ENCODE data around the gene EME2.

The EME2 gene

GRCh38 chr16:1773703-1774447 lies 1.3 kb downstream of the EME2 start:
- TF ChIP-seq ZC3H10 (CRISPR knock-in tag; IDR thresholded peaks at IDR 0.05): no peak
- peak; percentile 66; the same call in 1 of the 2 replicates for TF ChIP-seq ZNF70 (CRISPR knock-in tag; IDR thresholded peaks at IDR 0.05)
- peak; percentile 11 for ATAC-seq

- TF ChIP-seq CSDC2 (CRISPR knock-in tag; IDR thresholded peaks at IDR 0.05): no peak
- no peak for ATAC-seq
Measured at GRCh38 chr16:1774448-1774780, 1.8 kb downstream of the EME2 start.

GRCh38 chr16:1775006-1775845 lies 2.6 kb downstream of the EME2 start:
- no peak for TF ChIP-seq SNAI2 (CRISPR knock-in tag; IDR thresholded peaks at IDR 0.05)
- TF ChIP-seq TCF4 (CRISPR knock-in tag; IDR thresholded peaks at IDR 0.05; ENCODE audit: borderline replicate concordance): no peak
- no peak for TF ChIP-seq ISL1 (CRISPR knock-in tag; IDR thresholded peaks at IDR 0.05)
- no peak for TF ChIP-seq CSRNP3 (CRISPR knock-in tag; IDR thresholded peaks at IDR 0.05)
- no peak for TF ChIP-seq TOX (CRISPR knock-in tag; IDR thresholded peaks at IDR 0.05; ENCODE audit: borderline replicate concordance)
- TF ChIP-seq ZNF565 (CRISPR knock-in tag; conservative IDR thresholded peaks at IDR 0.05; ENCODE audit: low read depth): no peak
- no peak for TF ChIP-seq RARB (CRISPR knock-in tag; IDR thresholded peaks at IDR 0.05)
- TF ChIP-seq ZNF70 (CRISPR knock-in tag; IDR thresholded peaks at IDR 0.05): no peak
- TF ChIP-seq ZFP3 (CRISPR knock-in tag; IDR thresholded peaks at IDR 0.05): no peak
- TF ChIP-seq GLIS3 (CRISPR knock-in tag; IDR thresholded peaks at IDR 0.05): no peak
- TF ChIP-seq PPARA (CRISPR knock-in tag; IDR thresholded peaks at IDR 0.05; ENCODE audit: borderline replicate concordance): no peak
- TF ChIP-seq PATZ1 (CRISPR knock-in tag; IDR thresholded peaks at IDR 0.05; ENCODE audit: borderline replicate concordance): no peak
- no peak for TF ChIP-seq ESRRG (CRISPR knock-in tag; IDR thresholded peaks at IDR 0.05)
- no peak for TF ChIP-seq ZFP30 (CRISPR knock-in tag; IDR thresholded peaks at IDR 0.05)
- TF ChIP-seq POU6F1 (CRISPR knock-in tag; IDR thresholded peaks at IDR 0.05; ENCODE audit: borderline replicate concordance, low read depth): no peak
- TF ChIP-seq TSHZ2 (CRISPR knock-in tag; IDR thresholded peaks at IDR 0.05): no peak

GRCh38 chr16:1775846-1776671 lies 3.4 kb downstream of the EME2 start:
- no peak for ATAC-seq
- TF ChIP-seq ZC3H10 (CRISPR knock-in tag; IDR thresholded peaks at IDR 0.05) (no peak), ZFP30 (CRISPR knock-in tag; IDR thresholded peaks at IDR 0.05) (no peak), ESRRG (CRISPR knock-in tag; IDR thresholded peaks at IDR 0.05) (no peak), CSDC2 (CRISPR knock-in tag; IDR thresholded peaks at IDR 0.05) (no peak), RARB (CRISPR knock-in tag; IDR thresholded peaks at IDR 0.05) (no peak), GLIS3 (CRISPR knock-in tag; IDR thresholded peaks at IDR 0.05) (no peak), ISL1 (CRISPR knock-in tag; IDR thresholded peaks at IDR 0.05) (no peak), TCF4 (CRISPR knock-in tag; IDR thresholded peaks at IDR 0.05; ENCODE audit: borderline replicate concordance) (no peak), ARNTL (CRISPR knock-in tag; IDR thresholded peaks at IDR 0.05; ENCODE audit: borderline replicate concordance, low read depth) (no peak), CSRNP3 (CRISPR knock-in tag; IDR thresholded peaks at IDR 0.05) (no peak), TSHZ2 (CRISPR knock-in tag; IDR thresholded peaks at IDR 0.05) (no peak), ZNF8 (CRISPR knock-in tag; IDR thresholded peaks at IDR 0.05) (no peak)

More at GRCh38 chr16:1775006-1775845, 2.6 kb downstream of the EME2 start:
- no peak for ATAC-seq

All from SK-N-SH treated with all-trans-retinoic acid at 6 μM for 48 hours (cell line).